ENCODE data around the gene IFI44.

IFI44 gene

DNA sequence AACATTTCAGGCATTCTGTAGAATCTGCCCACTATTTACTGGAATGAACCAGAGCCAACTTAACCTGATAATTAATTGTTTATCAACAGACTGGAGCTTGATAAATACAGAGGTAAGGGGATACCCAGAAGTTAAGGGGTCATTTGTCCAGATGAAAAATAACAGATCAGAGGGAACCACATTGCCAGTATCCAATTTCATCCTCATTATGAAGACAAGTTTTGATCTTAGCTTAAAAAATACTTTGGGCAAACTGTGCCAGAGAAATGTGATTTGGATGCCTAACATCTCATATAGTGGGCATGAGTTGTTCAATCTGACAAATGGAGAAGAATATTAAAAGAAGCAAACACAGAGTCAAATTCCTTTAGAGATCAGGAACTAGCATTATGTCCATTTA, 63.7 kb downstream of the IFI44 start:
- DNase-seq, result no peak
